Measurements from ENCODE around the gene IER5.

Gene IER5

GRCh38 chr1:181116819-181117390 is 28.4 kb downstream of the IER5 start:
- no peak for DNase-seq

GRCh38 chr1:181117648-181118449 is 29.3 kb downstream of the IER5 start:
- DNase-seq: peak; percentile 96

- peak; percentile 18 for DNase-seq
Observed at GRCh38 chr1:181119093-181119989, 30.8 kb downstream of the IER5 start.

- DNase-seq: no peak
Observed at GRCh38 chr1:181120924-181121323, 32.4 kb downstream of the IER5 start.

GRCh38 chr1:181121498-181121897 is 33.0 kb downstream of the IER5 start:
- no peak for DNase-seq

- no peak for DNase-seq
Observed at GRCh38 chr1:181122222-181122621, 33.7 kb downstream of the IER5 start.

- no peak for DNase-seq
Observed at GRCh38 chr1:181123173-181123572, 34.7 kb downstream of the IER5 start.

GRCh38 chr1:181124291-181124751 is 35.8 kb downstream of the IER5 start:
- no peak for DNase-seq

GRCh38 chr1:181126289-181126688 is 37.8 kb downstream of the IER5 start:
- no peak for DNase-seq

- DNase-seq: peak; percentile 95
Observed at GRCh38 chr1:181126871-181127587, 38.5 kb downstream of the IER5 start.

GRCh38 chr1:181127898-181128453 is 39.5 kb downstream of the IER5 start:
- DNase-seq: no peak

GRCh38 chr1:181128592-181129497 is 40.3 kb downstream of the IER5 start:
- peak; percentile 70 for DNase-seq

- DNase-seq: no peak
Observed at GRCh38 chr1:181129771-181130606, 41.5 kb downstream of the IER5 start.

GRCh38 chr1:181131255-181131941 is 42.9 kb downstream of the IER5 start:
- no peak for DNase-seq

GRCh38 chr1:181133441-181133951 is 45.0 kb downstream of the IER5 start:
- DNase-seq: peak; percentile 48

GRCh38 chr1:181133969-181134418 is 45.5 kb downstream of the IER5 start:
- DNase-seq: no peak

GRCh38 chr1:181134543-181135436 is 46.3 kb downstream of the IER5 start:
- DNase-seq: peak; percentile 51

GRCh38 chr1:181135437-181135731 is 46.9 kb downstream of the IER5 start:
- DNase-seq: peak; percentile 29
